Spleen (tissue), 7 donors: ENCODE results near the gene GPR62.

Source experiments
- CTCF ChIP-seq, 11 experiments: fragments of 200-600 bp in 7 of 11; fragments of 450-650 bp in 4 of 11; sonication (generic) in 4 of 11; IDR thresholded peaks in 8 of 11; conservative IDR thresholded peaks in 3 of 11; 1 replicate in 7 of 11; 2 replicates in 4 of 11; pipeline versions ENCODE4 v1.4.0 to v1.8.0; 2016 to 2021; ENCODE audit warnings: antibody characterized with exemption in 11 of 11, inconsistent platforms in 4 of 11, mild to moderate bottlenecking in 1 of 11
- POLR2AphosphoS5 ChIP-seq, 3 donors: sonication (generic); formaldehyde crosslinking; IDR thresholded peaks; one replicate each; pipeline ENCODE4 v1.5.1; 2017; ENCODE audit warnings: antibody characterized with exemption in 3 of 3
- donor health status: DM: no; HTN: no; CAD: no; lungs with moderate emphysema.
- donor health status: DM: no; HTN: no; CAD: no.
- donor health status: DM: no; HTN: no; CAD: no.

DNA sequence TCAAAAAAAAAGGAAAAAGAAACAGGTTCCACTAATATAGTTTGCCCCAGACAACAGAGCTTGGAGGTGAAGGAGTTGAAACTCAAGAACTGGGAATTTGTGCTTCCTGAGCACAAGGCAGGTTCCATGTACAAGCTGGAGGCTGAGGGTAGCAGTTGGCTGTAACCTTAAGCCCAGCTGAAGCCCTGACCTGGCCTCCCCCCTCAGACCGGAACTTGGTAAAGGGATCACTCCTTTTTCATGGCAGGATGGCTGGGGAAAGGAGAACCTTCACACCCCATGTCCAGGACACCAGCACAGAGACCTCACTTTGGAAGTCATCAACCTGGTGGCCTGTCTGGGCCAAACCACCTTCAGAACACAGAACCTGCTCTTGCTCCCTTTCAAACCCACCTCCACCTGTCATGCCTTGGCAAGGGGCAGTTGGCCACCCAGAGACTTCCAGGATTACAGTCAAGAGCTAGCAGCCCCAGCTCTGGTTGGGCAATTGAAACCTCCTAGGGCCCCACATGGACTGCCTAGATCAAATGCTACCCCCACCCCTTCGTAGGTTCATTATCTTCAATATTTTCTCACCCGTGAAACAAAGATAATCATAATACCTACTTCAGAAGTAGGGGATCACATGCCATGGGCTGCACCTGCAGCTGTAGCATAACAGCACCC lies 37.0 kb downstream of the GPR62 start:
- no peak for TF ChIP-seq CTCF (IDR thresholded peaks at IDR 0.05 in 8 of 11, conservative IDR thresholded peaks at IDR 0.05 in 3 of 11)
- TF ChIP-seq POLR2AphosphoS5 (IDR thresholded peaks at IDR 0.05) = no peak
